HG03139 (cell line): ENCODE measurements around the gene KCNJ9.

ENCODE experiments used
- ATAC-seq: cut with Tn5 transposase; IDR thresholded peaks from one replicate; pipeline ENCODE4 v1.9.1; 2021; ENCODE audit not compliant: unreplicated experiment

KCNJ9 gene

DNA sequence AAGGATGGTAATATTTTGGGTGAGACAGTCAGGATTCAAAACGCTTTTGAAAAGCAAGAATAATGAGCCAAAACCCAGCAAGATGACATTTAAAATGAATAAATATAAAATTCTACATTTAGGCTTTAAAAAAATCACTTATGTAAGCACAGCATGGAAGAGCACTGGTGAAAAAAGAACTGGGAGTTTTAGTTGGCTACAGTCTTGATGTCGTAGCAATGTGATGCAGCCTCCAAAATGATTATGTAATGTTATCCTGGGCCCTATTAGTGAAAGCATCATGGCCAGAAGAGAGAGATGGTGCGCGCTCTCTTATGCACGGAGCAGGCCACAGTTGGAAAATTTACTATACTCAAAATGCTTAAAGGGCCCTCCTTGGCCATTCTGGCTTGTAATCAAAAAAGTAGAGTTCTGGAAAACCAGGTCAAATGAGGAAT is 5.1 kb downstream of the KCNJ9 start:
- no peak for ATAC-seq

DNA sequence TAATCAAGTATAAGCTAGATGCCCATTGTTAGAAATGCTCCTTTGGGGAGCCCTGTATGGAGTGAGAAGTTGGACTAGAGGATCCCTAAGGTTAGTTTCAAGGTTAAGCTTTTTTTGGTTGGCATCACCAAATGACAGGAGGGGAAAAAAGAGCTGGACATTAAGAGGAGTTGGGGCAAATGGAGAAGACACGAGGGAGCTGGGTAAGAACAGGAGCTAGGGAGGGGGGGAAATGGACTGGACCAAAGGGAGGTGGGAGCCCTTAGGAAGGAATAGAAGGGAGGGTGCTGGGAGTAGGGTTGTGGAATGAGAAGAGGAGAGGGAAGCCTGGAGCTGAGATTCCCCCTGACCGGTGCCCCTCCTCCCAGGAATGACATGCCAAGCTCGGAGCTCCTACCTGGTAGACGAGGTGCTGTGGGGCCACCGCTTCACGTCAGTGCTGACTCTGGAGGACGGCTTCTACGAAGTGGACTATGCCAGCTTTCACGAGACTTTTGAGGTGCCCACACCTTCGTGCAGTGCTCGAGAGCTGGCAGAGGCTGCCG is 5.9 kb downstream of the KCNJ9 start:
- ATAC-seq = no peak

DNA sequence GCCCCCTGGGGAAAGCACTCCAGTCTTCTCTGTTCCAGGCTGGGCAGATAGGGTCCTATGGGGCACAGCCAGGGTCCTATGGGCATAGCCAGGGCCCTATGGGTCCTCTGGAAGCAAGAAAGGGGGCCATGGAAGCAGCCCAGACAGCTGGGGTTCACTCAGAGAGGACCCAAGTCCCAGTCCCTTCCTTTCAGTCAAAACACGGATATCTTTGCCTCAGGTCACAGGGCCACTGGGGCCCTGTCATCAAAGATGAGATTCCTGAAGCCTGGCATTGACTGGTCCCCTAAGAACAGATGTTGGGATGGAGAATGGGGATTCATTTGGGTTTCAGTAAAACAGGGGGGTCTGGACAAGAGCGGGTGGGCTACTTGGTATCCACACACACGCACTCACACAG is 8.5 kb downstream of the KCNJ9 start:
- ATAC-seq = no peak

DNA sequence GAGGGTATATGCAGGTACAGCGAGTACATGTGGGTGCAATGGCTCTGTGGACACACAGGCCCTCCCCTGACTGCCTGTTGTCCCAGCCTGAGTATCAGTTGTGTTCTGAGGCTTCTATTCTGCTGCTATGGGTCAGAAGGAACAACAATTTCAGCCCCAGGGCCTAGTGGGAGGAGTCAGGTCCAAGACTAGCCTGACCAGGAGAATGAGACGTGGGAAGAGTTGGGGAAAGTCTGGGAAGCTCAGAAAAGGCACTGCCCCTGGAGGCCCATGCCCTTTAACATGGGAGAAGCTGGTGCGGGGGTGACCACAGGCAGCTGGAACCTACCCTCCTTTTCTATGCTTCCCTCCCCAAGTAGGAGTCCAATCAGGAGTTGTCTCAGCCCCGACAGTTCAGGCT is 9.4 kb downstream of the KCNJ9 start:
- ATAC-seq = no peak

DNA sequence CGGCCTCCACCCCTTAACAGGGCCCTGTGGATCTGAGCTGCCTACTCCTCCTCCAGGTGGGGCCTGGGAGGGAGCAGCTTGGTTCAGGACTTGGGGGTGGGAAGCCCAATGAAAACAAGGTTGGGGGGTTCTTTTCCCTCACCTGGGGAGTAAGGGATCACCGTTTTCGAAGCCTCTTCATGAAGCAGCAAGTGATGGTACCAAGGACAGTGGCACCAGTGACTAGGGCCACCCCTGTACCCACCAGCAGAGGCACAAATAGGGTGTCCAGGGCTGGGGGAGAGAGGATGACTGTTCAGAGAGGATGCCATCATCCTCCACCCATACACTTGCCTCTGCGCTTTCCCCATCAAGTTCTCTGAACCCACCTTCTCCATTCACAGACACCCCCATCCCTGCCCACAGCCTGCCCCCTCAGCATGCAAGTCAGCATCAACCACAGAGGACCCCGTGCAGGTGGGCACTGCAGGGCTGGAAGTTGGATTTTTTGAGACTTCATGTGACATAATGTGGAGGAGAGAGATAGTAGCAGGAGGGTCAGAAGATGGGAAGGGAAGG is 10.4 kb downstream of the KCNJ9 start:
- ATAC-seq = no peak

DNA sequence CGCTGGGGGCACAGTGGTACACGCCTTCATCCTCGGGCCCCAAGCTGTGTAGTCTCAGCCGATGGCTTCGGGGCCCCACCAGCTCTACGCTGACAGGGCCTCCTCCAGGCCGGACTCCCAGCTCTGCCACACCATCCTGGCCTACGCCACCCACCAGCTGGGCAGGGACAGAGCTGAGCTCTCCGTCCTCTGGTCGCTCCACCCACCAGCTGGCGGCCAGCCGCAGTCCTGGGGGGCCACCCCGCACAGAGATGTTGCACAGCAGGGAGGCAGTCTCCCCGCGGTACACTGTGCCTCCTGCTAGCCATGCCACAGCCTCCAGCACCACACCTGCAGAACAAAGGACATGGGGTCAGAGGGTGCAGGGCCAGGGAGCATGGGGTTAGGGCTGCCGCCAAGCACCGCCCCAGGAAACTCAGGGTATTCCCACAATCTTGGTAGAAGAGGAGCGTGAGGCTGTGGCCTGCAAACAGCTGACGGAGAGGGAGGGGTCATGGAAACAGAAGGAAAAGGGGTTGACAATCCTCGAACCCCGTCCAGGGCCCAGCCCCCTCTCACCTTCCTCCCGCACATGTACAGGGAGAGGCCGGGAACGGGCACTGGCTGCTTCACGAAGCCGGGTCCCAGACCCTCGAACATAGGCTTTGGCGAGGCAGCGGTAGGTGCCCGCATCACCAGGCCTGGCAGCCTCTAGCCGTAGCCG is 11.2 kb downstream of the KCNJ9 start:
- ATAC-seq = no peak

DNA sequence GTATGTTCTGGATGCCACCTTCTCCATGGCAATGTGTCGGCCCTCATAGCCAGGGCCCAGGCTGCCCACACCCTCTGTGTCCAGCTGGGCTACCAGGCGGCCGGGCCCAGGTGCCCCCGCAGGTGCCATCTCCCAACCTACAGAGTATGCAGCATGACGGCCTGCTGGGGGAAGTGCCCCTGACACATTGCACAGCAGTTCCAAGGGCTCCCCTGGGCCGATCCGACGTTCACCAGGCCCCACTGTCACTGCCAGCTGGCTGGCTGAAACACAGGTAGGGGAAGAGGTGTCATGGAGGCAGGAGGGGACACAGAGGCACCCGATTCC is 11.7 kb downstream of the KCNJ9 start:
- ATAC-seq = no peak

DNA sequence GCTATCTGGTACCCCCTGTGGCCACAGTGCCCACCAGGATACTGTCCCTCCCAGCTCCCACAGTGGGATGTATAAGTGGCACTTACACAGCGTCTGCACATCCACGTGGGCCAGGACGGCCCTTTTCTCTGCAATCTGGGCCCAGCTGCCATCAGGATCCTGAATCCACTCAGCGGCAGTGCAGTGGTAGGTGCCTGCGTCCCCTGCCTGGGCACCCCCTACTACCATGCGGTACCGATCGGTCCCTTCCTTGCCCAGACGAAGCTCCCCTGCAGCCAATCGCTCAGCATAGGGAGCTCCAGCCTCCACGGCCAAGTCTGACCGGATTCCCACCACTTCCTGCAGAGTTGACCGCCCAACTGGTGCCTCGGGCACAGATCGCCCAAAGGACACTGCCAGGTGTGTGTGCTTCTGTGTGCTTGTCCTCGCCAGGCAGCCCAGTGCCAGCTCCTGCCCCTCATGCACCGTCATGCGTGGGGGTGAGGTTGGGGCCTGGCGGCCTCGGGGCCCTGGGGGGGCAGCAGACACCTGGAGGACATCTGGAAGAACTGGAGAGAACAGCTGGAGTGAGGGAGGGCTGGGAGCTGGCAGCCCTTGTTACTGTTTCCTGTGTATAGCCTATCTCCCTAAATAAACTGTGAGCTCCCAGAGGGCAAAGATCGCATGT is 12.4 kb downstream of the KCNJ9 start:
- ATAC-seq = no peak

DNA sequence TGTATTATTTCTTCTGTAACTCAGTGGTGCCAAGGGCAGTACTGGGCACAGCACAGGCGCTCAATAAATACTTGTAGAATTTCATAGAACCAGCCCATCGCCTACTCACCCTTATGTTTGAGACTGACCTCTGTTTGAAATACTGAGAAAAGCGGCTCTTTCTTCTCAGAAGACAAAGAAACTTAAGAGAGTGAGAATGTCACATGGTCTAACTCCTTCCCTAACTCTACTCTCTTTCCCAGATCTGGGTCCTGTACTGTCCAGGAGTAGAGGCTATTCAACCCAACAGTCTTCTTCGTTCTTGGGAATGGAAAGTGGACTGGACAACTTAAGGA is 12.9 kb downstream of the KCNJ9 start:
- ATAC-seq = no peak

DNA sequence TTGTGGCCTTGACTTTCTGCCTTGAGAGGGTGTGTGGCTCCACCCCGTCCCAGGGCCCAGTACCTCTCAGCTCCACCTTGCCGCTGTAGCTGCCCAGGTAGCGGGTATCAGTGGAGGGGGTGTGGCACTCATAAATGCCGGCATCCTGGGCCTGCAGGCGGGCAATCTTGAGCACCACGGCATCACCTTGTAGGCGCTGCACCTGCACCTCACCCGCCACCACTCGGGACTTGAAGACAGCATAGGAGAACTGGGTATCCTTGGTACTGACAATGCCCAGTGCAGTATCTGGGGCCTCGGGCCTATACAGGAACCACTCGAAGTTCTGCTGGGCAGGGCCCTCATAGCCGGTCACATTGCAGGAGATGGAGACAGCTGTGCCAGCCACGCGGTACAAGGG is 13.5 kb downstream of the KCNJ9 start:
- no peak for ATAC-seq

DNA sequence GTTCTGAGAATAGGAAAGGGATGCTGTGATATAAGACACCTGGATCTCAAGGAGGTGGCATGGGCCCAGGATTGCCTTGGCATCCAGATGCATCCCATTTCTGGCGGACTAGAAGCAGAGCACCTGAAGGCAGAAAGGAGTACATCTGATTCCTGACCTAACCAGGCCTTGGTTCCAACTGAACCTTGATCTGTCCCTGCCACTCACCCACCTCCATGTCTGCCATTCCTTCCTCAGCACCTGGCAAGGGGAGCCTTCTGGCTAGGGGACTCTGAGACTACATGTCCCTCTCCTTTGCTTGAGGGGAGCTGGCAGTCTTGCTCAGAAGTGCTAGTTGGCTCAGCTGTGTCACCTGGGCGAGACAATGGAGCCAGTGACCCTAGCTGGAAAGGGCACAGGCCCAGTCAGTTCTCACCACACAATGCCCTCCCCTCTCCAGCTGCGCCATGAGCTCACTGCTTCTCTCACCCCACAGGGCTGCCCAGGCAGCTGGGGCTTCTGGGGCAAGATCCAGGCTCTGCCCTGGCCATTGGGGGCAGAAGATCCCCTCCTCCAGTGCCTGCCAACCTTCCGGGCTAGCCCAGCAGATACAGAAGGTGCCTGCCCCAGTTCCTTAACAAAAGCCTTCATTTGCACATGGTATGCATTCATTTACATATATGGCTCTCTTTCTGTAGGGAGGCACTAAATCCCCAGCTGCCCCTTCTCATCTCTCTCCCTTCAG is 14.2 kb downstream of the KCNJ9 start:
- no peak for ATAC-seq

DNA sequence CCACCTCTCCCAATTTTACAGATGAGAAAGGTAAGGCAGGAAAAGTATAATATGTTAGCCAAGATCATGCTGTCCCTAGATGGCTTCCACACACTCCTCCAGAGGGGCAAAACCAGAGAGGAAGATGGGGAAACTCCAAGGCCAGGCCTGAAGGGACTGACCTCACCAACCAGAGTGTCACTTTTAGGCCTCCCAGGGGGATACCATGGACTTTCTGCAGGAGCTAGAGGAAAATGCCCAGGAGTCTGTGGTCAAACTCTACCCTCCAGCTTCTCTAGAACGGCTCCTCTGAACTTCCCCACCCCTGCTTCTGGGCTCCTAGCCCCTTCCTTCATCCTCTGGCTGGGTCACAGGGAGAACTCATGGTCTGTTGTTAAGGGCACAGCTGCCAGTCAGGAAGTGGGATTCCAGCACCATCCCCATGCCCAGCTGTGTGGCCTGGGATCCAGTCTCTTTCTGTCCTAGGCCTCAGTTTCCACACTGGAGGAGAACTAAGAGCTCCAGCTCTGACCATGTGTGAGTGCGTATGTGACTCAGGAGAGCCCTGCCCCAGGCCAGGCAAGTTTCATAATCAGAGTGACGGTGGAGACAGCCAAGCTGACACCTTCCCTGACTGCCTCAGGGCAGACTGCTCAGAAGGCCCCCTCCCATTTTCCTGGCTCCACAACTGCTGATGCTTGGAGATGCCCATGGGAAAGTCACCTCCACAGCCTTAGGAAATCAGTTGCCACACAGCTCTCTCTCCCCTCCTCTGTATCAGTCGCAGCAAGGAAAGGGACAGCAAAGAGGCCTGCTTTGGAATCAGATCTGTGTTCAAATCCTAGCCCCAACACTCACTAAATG is 15.2 kb downstream of the KCNJ9 start:
- ATAC-seq = no peak

DNA sequence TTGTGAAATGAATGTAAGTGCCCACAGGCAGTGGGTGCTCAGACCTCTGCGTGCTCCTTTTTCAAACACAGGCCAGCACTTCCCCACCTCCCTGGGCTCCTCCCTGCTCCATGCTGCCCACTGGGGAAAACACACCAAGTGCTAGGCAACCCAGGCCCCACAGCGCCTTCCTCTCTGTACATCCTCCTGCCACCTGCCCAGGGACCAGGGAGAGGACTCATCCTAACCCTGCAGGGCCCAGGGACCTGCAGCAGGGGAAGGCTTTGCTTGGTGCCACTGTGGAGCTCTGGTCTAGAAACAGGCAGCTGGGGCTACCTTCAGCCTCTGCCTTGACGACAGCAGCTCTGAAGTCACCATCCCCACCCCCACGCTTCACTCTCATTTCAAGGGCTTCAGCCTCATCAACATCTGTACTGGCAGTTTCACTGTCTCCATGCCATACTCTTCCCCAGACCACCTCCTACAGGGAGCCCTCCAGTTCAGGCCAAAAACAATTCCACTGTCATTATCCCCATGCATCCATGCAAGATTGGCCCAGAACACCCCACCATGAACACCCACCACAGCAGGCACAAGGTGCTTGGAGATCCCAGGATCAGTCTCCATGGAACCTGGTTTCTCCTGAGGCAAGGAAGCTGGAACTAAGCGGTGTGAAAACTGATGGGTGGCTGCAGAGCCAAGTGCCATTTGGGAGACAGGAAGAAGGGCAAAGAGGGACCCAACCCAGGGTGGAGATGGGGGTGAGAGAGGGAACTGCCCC is 16.0 kb downstream of the KCNJ9 start:
- ATAC-seq = no peak

DNA sequence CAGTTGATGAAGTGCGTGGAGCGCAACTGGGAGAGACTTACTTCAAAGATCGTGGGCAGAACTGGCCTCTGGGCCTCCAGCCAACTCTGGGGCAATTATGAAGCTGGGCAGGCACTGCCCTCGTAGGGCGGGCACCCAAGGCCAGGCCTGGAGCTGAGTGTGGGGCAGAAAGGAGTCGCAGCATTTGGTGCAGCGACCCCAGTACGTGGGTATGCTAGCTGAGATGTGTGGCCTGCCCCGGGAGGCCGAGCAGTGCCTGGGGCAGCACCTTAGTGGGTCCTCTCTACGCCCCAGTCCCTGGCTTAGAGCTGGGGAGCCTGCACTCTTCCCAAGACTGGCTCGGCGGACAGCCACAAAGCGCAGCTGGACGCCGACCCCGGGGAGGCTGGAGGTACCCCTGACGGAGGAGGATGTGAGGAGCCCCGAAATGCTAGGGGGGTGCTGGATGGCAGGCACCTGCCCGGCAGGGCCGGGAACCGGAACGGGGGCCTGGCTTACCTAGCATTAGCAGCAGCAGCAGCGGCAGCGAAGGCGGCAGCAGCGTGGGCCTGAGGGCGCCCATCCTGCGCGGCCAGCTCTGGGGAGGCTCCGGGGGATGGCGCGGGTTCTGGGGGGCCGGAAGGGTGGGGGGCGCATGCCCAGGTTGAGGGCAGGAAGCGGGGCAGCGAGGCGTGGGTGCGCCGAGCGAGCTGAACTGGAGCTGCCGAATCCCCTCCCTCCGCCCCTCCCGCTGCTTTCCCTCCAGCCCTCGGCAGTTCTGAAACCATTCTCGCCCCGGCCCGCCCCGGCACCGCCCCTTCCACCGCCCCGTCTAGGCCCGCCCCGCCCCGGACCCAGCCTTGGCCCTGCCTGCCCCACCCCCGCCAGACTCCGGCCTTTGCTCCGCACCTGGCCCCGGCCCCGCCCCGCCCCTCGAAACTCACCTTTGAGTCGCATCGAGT is 16.8 kb downstream of the KCNJ9 start, which contains the start of gene IGSF8:
Gene IGSF8 (minus strand): TSS at position 709 of the 941 bp plus-strand sequence. CDS start 147 bp downstream, at position 562.
- ATAC-seq = peak; percentile 51

DNA sequence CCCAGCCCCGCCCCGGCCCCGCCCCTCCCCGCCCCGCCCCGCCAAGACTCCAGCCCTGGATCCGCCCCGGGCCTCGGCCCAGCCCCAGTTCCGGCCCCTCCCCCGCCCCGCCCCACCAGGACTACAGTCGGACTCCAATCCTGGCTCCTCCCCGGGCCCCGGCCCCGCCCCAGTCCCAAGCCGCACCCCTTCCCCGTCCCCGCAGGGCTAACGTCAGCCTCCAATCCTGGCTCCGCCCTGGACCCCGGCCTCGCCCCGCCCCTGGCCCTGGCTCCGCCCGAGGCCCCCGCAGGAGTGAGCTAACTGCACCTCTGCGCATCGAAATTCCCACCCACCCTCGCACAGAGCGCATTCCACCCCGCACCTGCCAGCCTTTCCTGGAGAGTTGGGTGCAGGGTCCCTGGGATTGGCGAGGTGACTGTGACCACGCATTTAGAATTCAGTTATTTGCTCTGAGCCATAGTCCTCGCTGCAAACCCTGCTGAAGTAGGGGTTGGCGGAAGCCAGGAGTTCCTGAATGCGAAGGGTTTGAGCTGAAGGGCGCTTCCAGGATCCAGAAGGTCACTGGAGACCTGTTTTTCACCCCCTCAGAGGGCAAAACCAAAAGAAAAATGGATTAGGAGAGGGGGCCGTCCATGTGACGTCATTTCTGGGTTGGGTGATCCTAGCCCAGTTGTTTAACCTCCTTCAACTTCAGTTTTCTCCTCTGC is 17.7 kb downstream of the KCNJ9 start:
- ATAC-seq = peak; percentile 86

DNA sequence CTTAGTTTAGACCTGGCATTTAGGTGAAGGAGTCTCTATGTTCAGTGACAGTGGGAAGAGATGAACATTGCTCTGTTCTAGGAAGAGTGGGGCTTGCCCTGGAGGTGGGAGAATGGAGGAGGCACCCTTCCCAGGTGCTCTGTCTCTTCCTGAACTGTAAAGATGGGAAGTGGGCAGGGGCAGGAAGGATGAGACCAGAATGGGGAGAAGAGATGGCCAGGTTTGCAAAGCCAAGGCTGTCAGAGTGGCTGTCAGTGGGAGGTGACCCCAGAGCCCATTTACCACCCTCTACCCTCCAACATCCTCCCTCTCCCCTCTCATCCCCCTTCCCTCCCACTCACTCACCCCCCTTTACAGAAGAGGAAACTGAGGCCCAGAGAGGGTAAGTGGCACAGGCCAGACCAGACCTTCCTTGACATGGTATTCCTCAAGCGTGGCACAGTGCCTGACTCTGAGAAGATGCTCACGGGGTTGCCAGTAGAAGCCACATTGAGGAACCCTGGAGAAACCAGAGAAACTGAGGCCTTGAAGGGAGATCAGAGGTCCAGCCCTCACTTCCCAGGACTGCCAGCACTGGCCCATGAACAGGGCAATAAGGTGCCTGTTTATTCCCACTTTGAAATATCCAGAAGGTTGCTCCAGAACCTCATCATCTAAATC is 18.5 kb downstream of the KCNJ9 start:
- no peak for ATAC-seq

DNA sequence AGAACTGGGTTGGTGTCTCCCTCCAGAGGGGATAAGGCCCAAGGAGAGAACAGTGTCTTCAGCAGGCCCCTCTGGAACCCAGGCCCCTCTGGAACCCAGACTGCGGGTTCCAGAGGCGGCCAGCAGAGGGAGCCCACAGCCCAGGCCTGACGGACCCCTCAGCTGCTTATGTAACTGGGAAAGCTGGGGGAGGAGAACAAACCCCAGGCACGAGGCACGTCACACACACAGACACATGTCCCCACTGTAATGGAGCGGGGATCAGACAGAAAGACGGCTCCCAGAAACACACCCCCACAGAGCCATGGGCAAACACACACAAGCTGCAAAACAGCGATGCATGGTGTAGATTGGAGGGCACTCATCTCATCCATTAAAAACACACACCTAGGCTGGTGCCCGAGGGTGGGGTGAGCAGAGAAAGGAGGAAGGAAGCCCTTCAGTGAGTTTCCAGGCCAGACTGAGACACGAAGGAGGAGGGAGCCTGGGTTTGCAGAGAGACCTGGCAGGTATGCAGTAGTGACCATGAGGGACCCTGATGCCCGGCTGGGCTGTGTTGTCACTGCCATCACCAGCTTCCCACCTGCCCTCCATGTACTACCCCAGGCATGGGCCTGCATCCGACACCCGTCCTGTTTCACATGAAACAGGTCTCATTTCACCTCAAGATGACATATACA is 19.8 kb downstream of the KCNJ9 start:
- no peak for ATAC-seq
